Peyer's patch (tissue), 4 donors: Measurements from ENCODE around the gene PEX13.

Experiments
- CTCF ChIP-seq, 6 experiments: fragments of 450-650 bp in 4 of 6; fragments of 200-600 bp in 2 of 6; sonication (generic) in 1 of 6; IDR thresholded peaks; one replicate each; pipeline ENCODE4 v1.5.1; 2017 to 2019; ENCODE audit warnings: antibody characterized with exemption in 6 of 6, mild to moderate bottlenecking in 3 of 6, moderate library complexity in 1 of 6
- POLR2A ChIP-seq, 2 donors: fragments of 450-650 bp; IDR thresholded peaks; one replicate each; pipeline ENCODE4 v1.5.1; 2017; ENCODE audit warnings: antibody characterized with exemption in 2 of 2, mild to moderate bottlenecking in 2 of 2, moderate library complexity in 2 of 2

DNA sequence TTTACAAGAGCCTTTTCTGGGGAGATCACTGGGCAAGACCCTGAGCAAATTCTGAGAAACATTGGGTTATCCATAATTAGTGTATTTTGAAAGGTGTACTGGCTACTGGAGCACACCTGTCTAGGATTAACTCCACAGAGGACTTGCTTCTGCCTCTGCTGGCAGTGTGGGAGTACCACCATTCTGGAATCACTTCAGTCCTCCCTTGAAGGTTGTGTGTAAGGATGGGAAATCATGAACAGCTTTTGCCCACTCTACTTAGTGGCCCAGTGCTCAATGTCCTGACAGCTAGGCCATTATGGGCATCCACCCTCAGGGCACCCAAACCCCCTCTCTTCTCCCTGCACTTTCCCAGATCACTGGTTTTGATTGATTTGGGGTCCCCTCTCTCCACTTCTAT is 40.0 kb downstream of the PEX13 start:
- TF ChIP-seq CTCF (IDR thresholded peaks at IDR 0.05) (no peak), POLR2A (IDR thresholded peaks at IDR 0.05) (no peak)
